ENCODE data around the gene PPM1M.

PPM1M gene

GRCh38 chr3:52205727-52206372 is 39.7 kb upstream of the PPM1M start:
- DNase-seq (ENCODE audit: low spot score): no peak
- TF ChIP-seq CTCF (IDR thresholded peaks at IDR 0.05; ENCODE audit: borderline replicate concordance, control extremely low read depth, extremely low read depth, insufficient read depth, missing control alignments): no peak
- in situ Hi-C loops (cut with MboI; ENCODE audit: low sequenced_read_pairs, unreplicated experiment): no loop called here

GRCh38 chr3:52208556-52208955 is 37.0 kb upstream of the PPM1M start:
- TF ChIP-seq CTCF (IDR thresholded peaks at IDR 0.05; ENCODE audit: borderline replicate concordance, control extremely low read depth, extremely low read depth, insufficient read depth, missing control alignments): no peak
- in situ Hi-C loops (cut with MboI; ENCODE audit: low sequenced_read_pairs, unreplicated experiment): no loop called here
- no peak for DNase-seq (ENCODE audit: low spot score)

DNA sequence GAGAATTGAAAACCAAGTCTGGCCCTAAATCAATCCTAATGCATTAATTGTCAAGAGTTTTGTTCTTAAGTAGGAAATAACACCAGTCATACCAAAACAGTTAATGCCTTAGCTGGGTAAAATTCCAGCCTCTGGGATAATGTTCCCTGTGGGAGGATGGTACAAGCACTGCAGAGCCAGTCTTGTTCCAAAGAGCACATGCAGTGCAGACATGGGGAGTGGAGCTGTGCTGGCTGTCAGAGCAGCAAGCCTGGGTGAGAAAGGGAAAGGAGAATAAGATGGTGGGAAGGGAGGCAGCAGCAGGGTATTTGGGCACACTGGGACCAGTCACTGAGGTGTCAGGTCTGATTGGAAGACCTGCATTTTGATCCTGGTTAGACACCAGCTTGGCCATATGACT is 35.5 kb upstream of the PPM1M start:
- no peak for DNase-seq (ENCODE audit: low spot score)
- no peak for TF ChIP-seq CTCF (IDR thresholded peaks at IDR 0.05; ENCODE audit: borderline replicate concordance, control extremely low read depth, extremely low read depth, insufficient read depth, missing control alignments)

DNA sequence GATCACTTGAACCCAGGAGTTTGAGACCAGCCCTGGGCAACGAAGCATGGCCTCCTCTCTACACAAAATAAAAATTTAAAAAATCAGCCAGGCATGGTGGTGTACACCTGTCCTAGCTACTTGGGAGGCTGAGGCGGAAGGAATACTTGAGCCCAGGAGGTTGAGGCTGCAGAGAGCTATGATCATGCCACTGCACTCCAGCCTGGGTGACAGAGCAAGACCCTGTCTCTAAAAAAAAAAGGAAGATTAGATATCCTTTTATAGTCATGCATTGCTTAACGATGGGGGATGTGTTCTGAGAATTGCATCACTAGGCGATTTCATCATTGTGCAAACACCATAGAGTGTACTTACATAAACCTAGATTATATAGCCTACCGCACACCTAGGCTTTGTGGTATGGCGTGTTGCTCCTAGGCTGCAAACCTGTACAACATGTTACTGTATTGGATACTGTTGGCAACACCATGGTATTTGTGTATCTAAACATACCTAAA is 35.0 kb upstream of the PPM1M start:
- DNase-seq (ENCODE audit: low spot score): no peak
- in situ Hi-C loops (cut with MboI; ENCODE audit: low sequenced_read_pairs, unreplicated experiment): no loop called here
- no peak for TF ChIP-seq CTCF (IDR thresholded peaks at IDR 0.05; ENCODE audit: borderline replicate concordance, control extremely low read depth, extremely low read depth, insufficient read depth, missing control alignments)

More for the DNA sequence above, 35.5 kb upstream of the PPM1M start:
- in situ Hi-C loops (cut with MboI; ENCODE audit: low sequenced_read_pairs, unreplicated experiment): no loop called here

DNA sequence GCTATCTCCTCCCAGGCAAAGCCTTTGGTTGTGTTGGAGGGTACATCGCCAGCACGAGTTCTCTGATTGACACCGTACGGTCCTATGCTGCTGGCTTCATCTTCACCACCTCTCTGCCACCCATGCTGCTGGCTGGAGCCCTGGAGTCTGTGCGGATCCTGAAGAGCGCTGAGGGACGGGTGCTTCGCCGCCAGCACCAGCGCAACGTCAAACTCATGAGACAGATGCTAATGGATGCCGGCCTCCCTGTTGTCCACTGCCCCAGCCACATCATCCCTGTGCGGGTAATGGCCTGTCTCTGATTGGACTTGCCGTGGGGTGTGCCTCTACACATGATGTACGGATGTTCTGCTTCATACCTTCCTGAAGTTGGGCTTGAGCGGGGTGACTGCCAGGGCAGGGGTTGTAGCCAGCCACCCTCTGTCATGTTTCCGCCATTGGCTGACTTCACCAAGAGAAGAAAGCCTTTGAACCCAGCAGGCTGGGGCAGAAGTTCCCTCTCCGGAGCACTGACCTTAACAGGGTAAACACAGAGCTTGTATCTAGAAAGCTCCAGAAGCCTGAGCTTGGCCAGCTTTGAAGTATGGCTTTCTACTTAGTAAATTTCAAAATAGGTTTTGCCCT is 34.2 kb upstream of the PPM1M start:
- TF ChIP-seq CTCF (IDR thresholded peaks at IDR 0.05; ENCODE audit: borderline replicate concordance, control extremely low read depth, extremely low read depth, insufficient read depth, missing control alignments): no peak
- in situ Hi-C loops (cut with MboI; ENCODE audit: low sequenced_read_pairs, unreplicated experiment): no loop called here
- no peak for DNase-seq (ENCODE audit: low spot score)

GRCh38 chr3:52213005-52213404 is 32.6 kb upstream of the PPM1M start:
- no peak for TF ChIP-seq CTCF (IDR thresholded peaks at IDR 0.05; ENCODE audit: borderline replicate concordance, control extremely low read depth, extremely low read depth, insufficient read depth, missing control alignments)
- in situ Hi-C loops (cut with MboI; ENCODE audit: low sequenced_read_pairs, unreplicated experiment): no loop called here
- no peak for DNase-seq (ENCODE audit: low spot score)

All from GM13976 (cell line).